Measurements from ENCODE around the gene APOL3.
"Not testable (repeated sequence)": the region's sequence is repeated elsewhere in the genome, so short reads cannot be mapped to it uniquely, and the experiment has no call there.

The APOL3 gene

DNA sequence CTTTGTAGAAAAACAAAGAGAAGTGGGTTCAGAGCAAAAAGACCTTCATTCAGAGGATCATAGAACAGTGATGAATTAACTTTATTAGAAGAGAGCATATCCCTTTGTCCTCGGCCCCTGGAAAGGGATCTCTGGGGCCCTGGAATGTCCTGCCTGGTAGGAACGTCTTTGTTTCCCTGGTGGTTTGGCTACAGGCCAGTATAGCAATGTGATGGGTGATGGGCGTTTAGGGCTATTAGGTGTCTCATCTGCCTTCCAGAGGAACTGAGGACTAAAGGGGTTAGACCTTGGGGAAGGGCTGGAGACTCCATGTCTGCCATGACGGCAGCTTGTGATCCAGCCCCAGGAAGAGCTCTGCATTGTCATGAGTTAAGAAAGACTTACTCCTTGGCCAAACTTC lies 32.0 kb upstream of the APOL3 start:
- no peak for DNase-seq

DNA sequence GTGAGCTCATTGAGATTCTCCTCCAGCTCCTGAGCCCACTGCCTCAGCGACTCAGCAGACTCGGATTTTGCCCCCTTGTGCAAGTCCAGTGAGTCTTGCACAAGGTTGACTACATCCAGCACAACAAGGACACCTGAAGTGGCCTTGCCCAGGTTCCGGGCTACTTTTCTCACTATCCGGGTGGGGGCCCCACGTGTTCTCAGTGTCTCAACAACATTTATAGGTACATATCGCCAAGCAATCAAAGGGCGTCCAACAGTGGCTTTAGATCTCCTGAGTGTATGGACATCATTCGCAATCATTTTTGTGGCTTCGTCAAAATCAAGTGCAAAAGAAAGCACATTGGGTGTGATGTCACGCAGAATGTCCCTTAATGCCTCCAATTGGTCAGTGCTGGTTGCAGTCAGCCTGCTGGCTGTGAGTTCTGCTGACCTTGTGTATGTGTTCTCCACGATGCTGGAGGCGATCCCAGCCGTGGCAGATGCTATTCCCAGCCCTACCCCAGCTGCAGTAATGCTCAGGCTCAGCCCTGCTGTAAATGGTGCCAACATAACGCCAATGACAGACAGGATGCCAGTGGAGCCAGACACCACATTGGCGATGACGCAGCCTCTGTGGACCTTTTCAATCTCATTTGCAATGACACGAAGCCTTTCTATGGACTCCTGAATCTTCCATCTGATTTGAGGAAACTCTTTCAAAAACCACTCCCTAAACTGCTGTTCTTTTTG lies 30.7 kb upstream of the APOL3 start:
- no peak for DNase-seq

DNA sequence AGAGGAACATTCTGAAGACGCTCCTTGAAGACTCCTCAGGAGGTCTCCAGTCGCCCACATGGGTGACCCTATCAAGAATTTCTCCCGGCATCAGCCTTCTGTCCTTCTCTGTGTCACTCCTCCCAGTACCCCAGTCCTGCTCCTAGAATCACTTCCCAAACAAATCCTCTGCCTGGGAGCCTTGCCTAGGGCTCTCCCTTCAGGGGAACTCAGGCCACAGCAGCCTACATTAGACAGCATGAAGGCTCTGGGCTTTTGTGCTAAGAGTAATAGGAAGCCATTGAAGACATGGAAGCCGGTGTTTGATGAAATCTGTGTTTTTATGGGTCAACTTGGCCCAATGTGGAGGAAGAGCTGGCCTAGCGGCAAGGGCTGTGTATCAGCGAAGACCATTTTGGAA lies 27.3 kb upstream of the APOL3 start:
- DNase-seq = not testable (repeated sequence)

DNA sequence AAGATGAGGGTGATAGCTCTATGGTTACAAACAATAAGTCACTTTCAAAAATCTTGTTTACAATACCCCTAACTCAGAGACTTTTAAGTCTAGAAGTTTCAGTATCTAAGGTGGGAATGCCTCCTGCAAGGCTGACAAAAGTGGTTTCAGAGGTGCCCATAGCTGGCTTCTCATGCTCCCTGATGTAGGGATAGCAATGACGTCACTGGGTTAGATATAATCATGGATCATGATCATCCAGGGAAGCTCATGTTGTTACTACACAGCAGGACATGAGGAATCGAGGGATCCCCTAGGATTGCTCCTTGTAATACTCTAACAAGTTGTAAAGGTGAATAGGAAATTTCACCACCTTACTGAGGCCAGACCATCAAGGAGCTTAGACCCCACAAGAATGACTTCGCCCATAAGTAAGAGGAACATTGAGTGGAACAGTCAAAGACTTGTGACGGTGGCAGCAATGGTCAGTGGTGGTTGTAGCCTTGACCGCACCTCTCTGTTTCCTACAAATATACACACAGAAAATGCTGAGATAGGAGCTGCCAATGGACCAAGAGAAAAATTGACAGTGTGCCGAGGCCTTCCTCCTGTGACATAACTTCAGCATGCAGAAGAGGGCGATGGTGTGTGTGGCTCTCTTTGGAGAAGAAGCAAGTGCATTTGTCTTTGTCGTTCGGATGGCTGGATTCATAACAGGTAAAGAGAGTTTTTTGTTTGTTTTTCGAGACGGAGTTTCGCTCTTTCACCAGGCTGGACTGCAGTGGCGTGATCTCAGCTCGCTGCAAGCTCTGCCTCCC lies 25.5 kb upstream of the APOL3 start:
- no peak for DNase-seq

DNA sequence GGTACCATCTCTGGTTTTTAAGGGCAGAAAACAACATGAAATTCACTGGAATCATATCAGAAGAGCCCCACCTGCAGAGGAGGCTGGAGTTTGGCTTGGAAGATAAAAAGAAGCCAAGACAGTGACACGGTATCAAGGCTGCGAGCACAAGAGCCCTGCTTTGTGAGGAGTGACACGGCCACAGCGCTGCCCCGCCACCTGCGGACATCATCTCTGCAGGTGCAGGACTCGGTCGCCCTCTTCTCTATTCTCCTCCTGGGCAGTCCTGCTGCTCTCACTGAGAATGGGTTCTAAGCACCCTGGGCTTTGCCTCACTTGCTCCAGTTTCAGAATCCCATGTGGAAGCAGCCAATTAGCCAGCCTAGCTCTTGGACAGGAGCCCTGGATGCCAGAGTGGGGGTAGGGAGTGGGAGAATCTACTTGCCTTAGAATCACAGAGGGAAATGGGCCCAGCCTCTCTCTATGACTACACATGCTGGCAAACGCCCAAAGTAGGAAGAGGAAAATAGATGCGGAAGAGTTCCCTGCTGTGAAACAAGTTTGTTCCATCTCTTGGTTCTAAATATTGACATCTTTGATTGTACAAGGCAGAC lies 24.0 kb upstream of the APOL3 start:
- no peak for DNase-seq

DNA sequence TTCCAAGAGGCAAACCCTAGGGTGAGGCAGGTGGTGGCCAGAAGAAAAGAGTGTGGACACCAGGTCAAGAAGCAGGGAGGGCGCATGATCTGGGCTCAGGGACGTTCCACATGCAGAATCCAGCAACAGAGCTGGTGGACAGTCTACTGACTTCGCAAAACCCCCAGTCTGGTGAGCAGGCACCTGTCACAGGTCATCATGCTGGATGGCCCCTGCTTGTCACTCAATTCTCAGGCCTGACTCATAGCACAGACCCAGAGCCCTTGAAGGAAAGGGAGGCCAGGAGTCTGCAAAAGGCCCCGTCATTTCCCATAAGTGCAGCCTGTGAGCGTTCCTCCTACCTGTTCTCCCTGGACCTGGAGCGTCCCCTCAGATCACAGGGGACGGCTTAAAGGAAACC lies 22.9 kb upstream of the APOL3 start:
- DNase-seq = no peak

DNA sequence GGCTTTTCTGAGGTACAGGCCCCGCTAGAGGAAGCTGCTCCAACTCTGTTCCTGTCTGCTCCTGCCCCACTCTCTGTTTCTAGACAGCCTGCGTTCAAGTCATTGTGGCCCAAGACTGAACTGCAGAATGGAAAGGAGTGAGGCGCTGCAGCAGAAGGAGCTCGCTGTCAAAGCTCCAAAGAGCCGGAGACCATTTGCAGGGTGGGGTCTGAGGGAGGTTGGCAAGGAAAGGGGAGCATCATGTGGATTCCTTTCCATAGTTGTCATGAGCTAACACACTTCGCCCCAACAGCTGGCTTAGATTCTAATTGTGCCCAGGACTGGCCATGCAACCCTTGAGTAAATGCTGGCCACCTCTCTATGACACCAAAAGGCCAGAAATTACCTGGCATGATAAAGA lies 22.3 kb upstream of the APOL3 start:
- no peak for DNase-seq

DNA sequence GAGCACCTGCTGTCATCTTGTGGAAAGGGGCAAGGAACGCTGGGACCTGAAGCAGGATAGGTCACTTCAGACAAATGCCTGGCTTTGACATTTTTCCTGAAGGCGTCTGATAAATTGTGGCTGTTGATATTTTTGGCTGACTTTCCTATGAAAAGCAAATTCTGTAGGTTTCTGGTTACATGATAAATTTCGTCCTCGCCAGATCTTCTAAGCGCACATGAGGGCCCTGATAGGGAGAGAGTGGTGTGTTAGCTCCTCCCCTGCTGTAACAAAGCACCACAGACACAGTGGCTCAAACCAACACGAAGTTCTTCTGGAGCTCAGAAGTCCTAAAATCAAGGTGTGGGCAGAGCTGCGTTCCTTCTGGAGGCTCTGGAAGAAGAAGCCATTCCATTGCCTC lies 21.5 kb upstream of the APOL3 start:
- DNase-seq = no peak

DNA sequence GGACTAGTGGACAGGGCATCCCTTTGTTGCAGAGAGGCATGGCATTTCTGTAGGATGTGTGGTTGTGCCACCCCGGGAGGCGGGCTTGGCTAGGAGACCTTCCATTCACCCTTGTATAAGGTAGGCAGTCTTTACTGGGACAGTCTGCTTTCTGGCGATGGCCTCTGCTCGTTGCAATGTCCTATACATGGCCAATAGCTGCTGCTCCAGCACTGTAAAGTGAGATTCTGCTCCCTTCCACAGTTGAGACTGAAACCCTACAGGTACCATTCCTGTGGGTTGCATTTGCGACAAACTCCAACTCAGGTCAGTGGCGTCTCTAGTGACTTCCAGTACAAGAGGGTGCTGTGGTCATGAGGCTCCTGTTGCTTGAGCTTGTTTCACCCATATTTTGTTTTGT lies 20.4 kb upstream of the APOL3 start:
- no peak for DNase-seq

DNA sequence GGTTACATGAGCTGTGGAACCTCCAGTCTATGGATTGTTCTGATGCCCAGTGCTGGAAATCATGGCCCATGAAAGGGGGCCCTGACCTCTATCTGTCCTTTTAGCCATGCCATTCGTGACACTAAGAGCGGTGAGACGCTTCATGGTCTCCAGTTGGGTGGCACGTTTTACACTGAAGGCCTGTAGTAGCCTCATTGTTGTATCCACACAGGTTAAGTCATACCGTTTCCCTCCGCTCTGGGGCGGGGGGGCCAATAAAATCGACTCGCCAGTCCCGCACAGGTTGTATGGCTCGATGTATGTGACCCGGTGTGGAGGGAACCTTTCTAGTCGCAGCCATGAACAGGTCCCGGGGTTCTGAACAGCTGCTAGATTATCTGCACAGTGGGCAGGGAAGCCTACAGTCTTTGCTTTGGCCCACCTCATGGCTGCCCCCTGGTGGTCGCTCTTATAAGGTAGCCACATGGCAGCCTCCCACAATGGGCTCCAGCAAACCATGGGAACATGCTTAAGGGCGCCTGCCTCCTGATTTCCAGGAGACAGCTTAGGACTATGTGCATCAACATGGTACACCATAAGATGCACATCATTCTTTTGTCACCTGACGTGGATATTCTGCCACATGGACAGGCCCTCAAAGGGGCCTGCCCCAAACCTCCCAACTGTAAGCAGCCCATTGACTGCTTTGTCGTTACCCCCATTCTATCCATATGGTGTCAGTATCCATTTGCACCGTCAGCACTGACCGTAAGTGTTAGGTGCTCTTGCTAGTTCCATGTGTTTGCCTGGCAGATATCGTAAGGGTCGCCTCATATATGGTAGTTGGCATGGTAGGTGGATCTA lies 19.7 kb upstream of the APOL3 start:
- peak; percentile 82 for DNase-seq

DNA sequence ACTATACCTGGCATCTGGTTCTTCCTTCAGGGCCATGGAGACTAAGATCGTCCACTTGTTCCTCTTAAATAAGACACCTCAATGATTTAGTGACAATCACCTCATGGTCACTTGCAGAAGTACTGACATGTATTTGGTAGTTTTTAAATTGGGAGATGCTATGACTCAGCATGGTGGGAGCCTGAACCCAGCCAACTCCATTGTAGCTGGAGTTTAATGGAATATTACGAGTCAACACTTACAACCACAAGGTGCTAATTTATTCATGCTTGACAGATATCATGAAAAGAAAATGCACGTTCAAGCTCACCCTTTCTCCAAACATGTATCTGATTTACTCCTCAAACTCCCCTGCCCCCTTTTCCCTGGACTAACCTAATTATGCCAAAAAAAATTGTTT lies 16.6 kb upstream of the APOL3 start:
- no peak for DNase-seq

DNA sequence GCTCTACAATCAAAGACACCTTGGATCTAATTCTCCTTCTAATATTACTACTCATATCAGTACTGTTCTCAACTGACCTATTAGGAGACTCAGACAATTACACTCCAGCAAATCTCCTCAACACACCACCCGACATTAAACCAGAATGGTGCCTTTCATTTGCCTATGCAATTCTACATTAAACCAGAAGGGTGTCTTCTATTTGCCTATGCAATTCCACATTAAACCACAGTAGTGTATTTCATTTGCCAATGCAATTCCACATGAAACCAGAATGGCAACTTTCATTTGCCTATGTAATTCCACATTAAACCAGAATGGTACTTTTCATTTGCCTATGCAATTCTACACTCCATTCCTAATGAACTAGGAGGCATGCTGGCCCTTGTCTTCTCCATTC lies 15.3 kb upstream of the APOL3 start:
- no peak for DNase-seq

DNA sequence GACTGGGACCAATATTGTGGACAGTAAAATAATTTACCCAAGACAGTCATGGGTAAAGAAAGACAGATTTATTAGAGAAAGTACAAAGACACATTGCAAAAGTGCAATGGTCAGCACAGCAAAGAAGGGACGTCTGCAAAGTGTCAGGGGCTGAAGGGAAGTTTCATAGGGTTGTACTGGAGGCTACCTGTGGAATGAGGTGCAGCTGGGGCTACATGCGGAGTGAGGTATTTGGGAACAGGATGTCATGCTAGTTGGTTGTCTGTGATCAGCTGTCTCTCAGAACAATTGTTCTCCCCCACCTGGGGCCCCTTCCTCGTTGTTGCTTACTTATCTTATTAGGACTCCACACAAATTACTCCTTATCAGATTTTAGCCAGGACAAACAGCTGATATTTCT lies 11.4 kb upstream of the APOL3 start:
- no peak for DNase-seq

DNA sequence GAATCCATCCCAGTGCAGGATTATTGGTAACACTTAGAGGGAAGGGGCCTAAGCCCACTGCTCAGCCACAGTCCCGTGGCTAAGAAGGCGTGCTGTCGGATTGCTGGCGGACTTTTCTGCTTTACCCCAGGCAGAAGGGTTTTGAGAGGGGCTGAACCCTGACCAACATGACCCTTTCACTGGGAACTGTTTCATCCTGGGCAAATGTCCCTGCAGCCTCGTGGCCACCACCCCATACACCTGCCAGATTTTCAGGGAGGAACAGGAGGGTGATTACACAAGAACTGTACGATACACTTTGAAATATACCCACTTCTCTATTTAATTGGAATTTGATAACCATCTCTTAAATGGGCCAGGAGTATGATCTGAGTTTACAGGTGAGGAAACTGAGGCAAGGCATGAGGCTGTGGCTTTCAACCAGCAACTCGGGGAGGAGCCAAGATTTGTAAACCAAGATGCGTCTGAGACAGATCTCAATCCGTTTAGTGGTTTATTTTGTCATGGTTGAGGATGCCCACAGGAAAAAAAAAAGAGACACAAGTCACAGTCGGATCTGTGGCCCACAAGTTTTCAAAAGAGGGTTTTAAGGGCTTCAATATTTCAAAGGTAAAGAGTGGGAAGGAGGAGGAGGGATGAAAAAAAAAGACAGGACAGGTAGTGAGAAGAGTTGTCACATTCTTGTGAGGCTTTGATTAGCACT lies 6.1 kb upstream of the APOL3 start:
- no peak for DNase-seq

DNA sequence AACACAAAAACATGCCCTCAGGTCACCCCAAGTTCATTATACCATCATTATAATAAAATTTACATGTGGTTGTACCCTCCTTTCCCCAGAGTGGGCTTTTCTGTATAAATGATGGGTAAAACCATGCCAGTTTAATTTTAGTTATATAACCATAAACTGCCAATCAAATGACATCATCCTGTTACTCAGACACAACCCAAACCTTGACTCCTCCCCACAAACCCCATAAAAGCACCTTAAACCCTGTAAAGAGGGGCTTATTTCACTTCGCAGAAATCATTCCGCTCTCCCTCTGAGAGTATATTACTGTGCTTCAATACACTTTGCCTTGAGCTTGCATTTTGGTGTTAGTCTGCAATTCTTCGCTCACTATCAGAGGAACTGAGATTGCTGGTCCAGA lies 5.5 kb upstream of the APOL3 start:
- DNase-seq = no peak

DNA sequence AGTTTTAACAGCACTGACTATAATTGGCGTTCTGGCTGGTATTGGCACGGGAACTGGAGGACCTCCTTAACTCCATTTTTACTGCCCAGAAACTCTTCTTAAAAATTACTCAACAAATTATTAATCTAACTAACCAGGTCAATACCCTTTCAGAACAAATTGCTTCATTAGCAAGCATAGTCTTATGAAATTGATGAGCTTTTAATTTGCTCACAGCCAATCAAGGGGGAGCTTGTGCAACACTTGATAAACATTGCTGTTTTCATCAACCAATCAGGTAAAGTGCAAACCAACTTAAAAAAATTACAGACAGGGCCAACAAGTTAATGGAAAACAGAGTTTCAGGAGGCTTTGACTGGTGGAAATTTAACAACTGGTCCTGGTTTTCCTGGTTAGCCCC lies 4.6 kb upstream of the APOL3 start:
- no peak for DNase-seq

DNA sequence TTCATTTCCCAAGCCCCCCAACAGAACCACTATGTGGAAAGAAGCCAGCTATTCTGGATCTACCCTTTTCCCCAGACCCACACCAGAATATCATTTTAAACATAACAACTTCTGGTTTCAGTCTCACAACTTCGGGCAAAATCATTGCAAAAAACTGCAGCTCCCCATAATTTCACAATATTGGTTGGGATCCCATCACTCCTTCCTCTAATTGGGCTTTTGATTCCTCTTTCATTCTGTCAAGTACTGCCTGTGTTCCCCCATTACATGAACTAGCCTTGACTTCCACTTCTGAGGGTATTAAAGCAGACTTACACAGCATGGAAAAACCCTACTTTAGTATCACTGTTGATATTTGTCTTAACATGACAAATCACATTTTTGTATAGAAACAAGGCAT lies 4.1 kb upstream of the APOL3 start:
- DNase-seq = no peak

DNA sequence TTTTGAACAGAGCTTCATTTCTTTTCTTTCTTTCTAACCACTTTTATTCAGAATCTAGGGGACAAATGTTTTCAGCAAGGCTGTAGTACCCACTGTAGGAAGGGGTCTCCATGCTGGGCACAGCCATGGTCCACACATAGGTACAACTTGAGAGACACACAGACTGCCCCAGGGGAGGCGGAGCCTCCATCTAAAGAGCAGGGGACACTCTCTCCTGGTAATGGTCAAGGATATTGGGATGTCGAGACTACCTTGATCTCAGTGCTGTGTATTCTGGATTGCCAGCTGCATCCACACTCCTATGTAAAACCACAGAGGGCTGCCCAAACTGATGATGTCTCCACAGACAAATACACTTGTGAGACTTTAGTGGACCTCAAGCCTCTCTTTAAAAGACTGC lies 2.9 kb upstream of the APOL3 start:
- no peak for DNase-seq

DNA sequence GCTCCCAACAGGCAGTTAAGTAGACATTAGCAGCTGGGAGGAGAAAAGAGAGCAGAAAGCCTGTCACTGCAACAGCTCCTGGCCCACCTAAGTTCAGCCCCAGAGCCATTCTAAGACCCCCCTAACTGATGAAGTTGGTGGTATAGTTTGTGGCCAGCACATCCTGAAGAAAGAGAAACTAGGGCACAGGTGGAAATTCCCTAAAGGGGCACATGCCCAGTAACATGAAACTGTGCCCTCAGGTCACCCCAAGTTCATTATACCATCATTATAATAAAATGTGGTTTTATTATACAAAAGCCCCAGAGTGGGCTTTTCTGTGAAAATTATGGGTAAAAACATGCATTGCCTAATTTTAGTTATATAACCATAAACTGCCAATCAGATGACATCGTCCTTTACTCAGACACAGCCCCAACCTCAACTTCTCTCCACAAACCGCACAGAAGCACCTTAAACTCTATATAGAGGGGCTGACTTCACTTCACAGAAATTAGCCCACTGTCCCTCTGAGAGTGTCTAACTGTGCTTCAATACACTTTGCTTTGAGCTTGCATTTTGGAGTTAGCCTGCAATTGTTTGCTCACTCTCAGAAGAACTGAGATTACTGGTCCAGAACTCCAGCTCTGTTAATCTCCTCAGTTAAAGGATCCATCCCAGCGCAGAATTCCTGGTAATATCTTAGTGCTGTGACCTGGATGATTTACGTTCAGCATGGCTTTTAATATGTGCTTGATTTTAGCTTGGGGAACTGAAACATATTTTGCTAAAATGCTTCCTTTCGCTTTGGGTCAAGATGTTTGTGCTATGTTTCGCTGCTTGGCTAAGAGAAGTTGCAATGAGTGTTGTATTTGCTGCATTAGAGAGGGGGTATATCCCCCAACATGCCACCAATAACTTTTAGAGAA lies 1.8 kb upstream of the APOL3 start:
- DNase-seq = peak; percentile 30

DNA sequence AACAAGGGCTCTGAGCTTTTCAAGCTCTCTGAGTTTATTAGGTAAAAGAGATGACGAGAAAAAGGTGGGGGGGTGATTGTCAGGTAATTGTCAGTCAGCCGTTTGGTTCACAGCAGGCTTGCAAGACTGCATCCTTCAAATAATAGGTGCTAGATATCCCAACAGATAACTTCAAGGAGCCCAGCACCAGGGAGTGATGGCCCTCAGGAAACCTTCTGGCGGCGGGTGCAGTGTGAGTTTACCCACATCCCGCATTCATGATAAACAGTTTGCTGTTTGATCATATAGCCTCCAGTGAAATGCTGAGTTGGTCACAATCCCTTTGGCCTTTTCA lies 1.2 kb upstream of the APOL3 start:
- DNase-seq = peak; percentile 34

All from effector CD4-positive, alpha-beta T cell (primary cell).